Type B pancreatic cell (in vitro differentiated cells): ENCODE data around the gene TTC12. TPM values are rescaled to one million over a fixed set of nuclear protein-coding genes. Genes with fewer than 3 reads are reported as not detected.

ENCODE experiments used
- DNase-seq: peaks from one replicate; pipeline ENCODE4 v3.0.0; 2021; ENCODE audit warnings: mixed read lengths; ENCODE audit not compliant: unreplicated experiment; ENCODE audit errors: extremely low spot score
- H3K27ac Mint-ChIP-seq: 2 replicates; pipeline ENCODE4 v1.8.0; 2021; ENCODE audit warnings: mild to moderate bottlenecking, mixed read lengths
- H3K27me3 Mint-ChIP-seq: 2 replicates; pipeline ENCODE4 v1.8.0; 2021; ENCODE audit warnings: mixed read lengths
- H3K36me3 Mint-ChIP-seq: 2 replicates; pipeline ENCODE4 v1.8.0; 2021; ENCODE audit warnings: mixed read lengths
- H3K4me1 Mint-ChIP-seq: one replicate; pipeline ENCODE4 v1.8.0; 2021; ENCODE audit warnings: mixed read lengths; ENCODE audit not compliant: unreplicated experiment
- H3K4me3 Mint-ChIP-seq: 2 replicates; pipeline ENCODE4 v1.8.0; 2021; ENCODE audit warnings: mild to moderate bottlenecking, mixed read lengths
- H3K9me3 Mint-ChIP-seq: 2 replicates; pipeline ENCODE4 v1.8.0; 2021; ENCODE audit warnings: mixed read lengths
- total RNA-seq: library from RNA; stranded (reverse); gene quantifications from 2 replicates; pipeline ENCODE4 v1.2.1, GENCODE V29; 2021; ENCODE audit warnings: low replicate concordance
- TF ChIP-seq, protein P1 (sequence below): fragments of 200-600 bp; sonication (generic); conservative IDR thresholded peaks from 2 replicates; pipeline ENCODE4 v1.5.0; 2021; ENCODE audit warnings: antibody characterized with exemption, mild to moderate bottlenecking

The TTC12 gene
- total RNA-seq, 1 donor from 2014 or later, result 27.6 TPM

DNA sequence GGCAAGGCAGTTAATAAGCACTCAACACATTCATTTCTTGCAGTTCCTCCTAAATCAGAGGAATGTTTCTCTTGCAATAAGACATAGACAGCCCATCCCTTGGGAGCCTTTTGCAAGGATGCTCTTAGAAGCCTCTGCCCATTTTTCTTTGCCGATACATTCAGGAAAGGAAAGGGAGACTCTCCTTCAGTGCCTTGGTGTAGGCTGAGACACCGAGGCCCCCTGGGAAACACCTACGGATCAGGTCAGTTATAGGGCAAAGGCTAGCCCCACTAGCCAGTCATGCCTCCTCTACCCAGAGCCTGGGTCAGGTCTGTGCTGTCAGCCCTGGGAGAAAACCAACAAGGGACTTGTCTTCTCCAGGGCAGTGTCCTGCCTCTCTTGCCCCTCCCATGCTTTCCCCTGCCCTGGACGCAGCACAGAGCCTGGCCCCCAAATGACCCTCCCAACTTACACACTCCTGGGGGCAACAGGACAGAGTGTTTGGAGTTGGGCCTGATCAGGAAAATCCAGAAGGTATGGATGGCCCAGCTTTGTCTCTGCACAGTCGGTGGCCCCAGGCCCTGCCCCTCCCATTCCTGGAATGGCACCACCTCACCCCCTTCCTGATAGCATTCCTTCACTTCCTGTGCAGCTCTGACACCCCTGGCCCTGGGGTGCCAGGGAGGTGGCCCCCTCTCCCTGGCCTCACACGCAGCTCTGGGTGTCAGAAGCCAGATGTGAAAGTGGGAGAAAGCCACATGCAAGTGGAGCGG, 91.5 kb downstream of the TTC12 start:
- peaks cover 6% of the 10 kb centered on the region for H3K4me1 Mint-ChIP-seq
- no peak overlapping the region for H3K4me3 Mint-ChIP-seq
- no peak for DNase-seq
- TF ChIP-seq, protein P1, sequence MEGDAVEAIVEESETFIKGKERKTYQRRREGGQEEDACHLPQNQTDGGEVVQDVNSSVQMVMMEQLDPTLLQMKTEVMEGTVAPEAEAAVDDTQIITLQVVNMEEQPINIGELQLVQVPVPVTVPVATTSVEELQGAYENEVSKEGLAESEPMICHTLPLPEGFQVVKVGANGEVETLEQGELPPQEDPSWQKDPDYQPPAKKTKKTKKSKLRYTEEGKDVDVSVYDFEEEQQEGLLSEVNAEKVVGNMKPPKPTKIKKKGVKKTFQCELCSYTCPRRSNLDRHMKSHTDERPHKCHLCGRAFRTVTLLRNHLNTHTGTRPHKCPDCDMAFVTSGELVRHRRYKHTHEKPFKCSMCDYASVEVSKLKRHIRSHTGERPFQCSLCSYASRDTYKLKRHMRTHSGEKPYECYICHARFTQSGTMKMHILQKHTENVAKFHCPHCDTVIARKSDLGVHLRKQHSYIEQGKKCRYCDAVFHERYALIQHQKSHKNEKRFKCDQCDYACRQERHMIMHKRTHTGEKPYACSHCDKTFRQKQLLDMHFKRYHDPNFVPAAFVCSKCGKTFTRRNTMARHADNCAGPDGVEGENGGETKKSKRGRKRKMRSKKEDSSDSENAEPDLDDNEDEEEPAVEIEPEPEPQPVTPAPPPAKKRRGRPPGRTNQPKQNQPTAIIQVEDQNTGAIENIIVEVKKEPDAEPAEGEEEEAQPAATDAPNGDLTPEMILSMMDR, result no peak
- H3K9me3 Mint-ChIP-seq, result no peaks in the 10 kb centered on the region
- H3K36me3 Mint-ChIP-seq, result no peaks in the 10 kb centered on the region
- no peak overlapping the region for H3K27ac Mint-ChIP-seq
- H3K27me3 Mint-ChIP-seq, result peaks cover 28% of the 10 kb centered on the region

DNA sequence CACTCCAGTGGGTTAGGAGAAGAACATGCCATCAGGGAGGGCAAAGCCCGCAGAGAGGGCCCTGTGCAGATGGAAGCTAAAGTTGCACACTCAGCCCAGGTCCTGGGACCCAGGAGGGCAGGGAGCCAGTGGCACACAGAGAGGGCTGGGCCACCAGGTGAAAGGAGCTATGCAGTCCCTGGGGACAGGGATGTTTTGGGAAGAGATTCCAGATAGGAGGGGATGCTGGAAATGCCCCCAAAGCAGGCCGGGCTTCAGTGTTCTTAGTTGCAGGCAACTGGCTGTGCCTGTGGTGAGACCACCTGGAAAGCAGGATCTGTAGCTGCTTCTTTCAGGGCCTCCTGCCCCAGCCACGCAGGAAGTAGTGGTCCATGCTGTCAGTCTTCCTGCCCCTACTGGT, 92.8 kb downstream of the TTC12 start:
- no peak for DNase-seq
- no peaks in the 10 kb centered on the region for H3K9me3 Mint-ChIP-seq
- no peaks in the 10 kb centered on the region for H3K36me3 Mint-ChIP-seq
- no peak overlapping the region for H3K27ac Mint-ChIP-seq
- peaks cover 6% of the 10 kb centered on the region for H3K4me1 Mint-ChIP-seq
- no peak overlapping the region for H3K4me3 Mint-ChIP-seq
- TF ChIP-seq, protein P1, result no peak
- peaks cover 28% of the 10 kb centered on the region for H3K27me3 Mint-ChIP-seq

DNA sequence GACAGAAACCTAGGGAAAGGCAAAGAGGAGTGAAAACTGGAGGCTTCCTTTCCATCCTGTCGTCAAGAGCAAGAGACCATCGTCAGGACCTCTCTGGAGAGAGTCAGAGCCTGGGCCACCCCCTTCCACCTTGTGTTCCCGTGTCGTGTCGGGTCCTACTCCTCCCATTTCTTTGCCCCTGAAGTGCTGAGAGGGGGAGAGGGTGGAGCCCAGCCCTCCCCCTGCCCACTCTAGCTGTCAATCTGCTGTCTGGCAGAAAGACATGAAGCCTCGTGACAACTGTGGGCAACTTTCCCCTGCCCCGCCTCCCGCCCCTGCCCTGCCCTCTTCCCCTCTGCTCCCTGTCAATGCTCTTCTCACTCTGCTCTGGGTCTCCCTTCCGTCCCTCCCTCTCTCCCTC, 93.8 kb downstream of the TTC12 start:
- no peak overlapping the region for H3K27ac Mint-ChIP-seq
- peaks cover 6% of the 10 kb centered on the region for H3K4me1 Mint-ChIP-seq
- TF ChIP-seq, protein P1, result no peak
- H3K4me3 Mint-ChIP-seq, result no peak overlapping the region
- peaks cover 20% of the 10 kb centered on the region for H3K27me3 Mint-ChIP-seq
- no peaks in the 10 kb centered on the region for H3K9me3 Mint-ChIP-seq
- DNase-seq, result no peak
- no peaks in the 10 kb centered on the region for H3K36me3 Mint-ChIP-seq

DNA sequence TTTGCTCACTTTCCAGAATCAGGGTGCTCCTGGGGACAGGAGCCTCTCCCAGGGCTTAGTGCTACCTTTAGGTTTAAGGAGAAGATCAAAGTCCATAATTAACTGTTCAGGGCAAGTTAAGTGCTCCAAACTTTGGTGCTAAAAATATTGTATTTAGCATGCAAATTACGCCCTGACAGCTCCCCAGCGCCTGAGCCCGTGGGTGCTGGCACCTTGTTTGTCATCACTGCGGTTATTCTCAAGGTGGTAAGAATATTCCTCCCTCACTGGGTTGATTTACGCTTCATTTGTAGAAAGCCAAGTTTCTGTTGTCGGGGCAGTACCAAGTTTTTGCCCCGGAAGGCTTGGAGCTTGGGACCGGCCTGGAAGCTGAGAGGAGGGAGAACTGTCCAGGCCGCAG, 94.5 kb downstream of the TTC12 start:
- no peak overlapping the region for H3K4me3 Mint-ChIP-seq
- no peaks in the 10 kb centered on the region for H3K9me3 Mint-ChIP-seq
- H3K4me1 Mint-ChIP-seq, result peaks cover 6% of the 10 kb centered on the region
- H3K36me3 Mint-ChIP-seq, result no peaks in the 10 kb centered on the region
- no peak overlapping the region for H3K27ac Mint-ChIP-seq
- TF ChIP-seq, protein P1, result no peak
- DNase-seq, result no peak
- H3K27me3 Mint-ChIP-seq, result peaks cover 18% of the 10 kb centered on the region

DNA sequence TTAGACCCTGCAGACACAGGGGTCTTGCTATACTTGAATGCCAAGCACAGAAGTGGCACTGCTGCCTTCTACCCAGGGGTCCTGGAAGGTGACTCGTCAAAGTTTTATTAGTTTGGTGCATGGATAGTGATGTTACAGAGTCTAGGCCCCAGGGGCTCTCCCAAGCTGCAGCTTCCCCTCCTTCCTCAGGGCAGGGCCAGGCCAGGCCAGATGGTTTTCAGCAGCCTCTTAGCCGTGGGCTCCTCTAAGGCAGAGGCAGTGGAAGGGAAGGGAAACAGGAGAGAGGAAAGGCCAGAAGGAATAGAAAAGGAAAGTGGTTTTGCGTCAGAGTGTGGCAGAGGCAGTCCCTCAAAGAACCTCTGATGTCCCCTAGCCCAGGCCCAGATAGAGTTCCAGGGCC, 95.1 kb downstream of the TTC12 start:
- TF ChIP-seq, protein P1, result no peak
- no peaks in the 10 kb centered on the region for H3K9me3 Mint-ChIP-seq
- no peak overlapping the region for H3K27ac Mint-ChIP-seq
- H3K36me3 Mint-ChIP-seq, result no peaks in the 10 kb centered on the region
- H3K4me3 Mint-ChIP-seq, result no peak overlapping the region
- peaks cover 6% of the 10 kb centered on the region for H3K4me1 Mint-ChIP-seq
- DNase-seq, result no peak
- peaks cover 11% of the 10 kb centered on the region for H3K27me3 Mint-ChIP-seq
